H1 (cell line): ENCODE data around the gene MCF2L. TPM values are rescaled to one million over a fixed set of nuclear protein-coding genes. Genes with fewer than 3 reads are reported as not detected.

Source experiments
- CTCF ChIA-PET: fragments of 300-600 bp; sonication (Branson Sonifier 250); formaldehyde crosslinking; loops from one replicate; lab custom pipeline; 2021; ENCODE audit not compliant: partially characterized antibody; lab: Charles Lee
- POLR2A ChIA-PET: fragments of 300-600 bp; sonication (Branson Sonifier 250); formaldehyde crosslinking; loops from one replicate; lab custom pipeline; 2021; ENCODE audit warnings: inconsistent platforms; ENCODE audit not compliant: partially characterized antibody; lab: Charles Lee
- DNase-seq, 2 experiments: peaks; one replicate each; pipeline versions ENCODE4 v3.0.0 to v3.0.0-alpha.2; 2010 to 2022; ENCODE audit warnings: low spot score in 2 of 2, low read depth in 1 of 2, mixed read lengths in 1 of 2
- FAIRE-seq: peaks from 2 replicates; lab custom pipeline; 2011; peaks lifted over from hg19 to GRCh38; lab: Jason Lieb, UNC
- H2AFZ ChIP-seq: 2 replicates; pipeline ENCODE4 v1.8.1; 2012; ENCODE audit warnings: low read length, inconsistent platforms
- H2AK5ac ChIP-seq: 2 replicates; pipeline ENCODE4 v1.6.1; 2013; ENCODE audit warnings: low read depth, low read length
- H2BK120ac ChIP-seq: replicated peaks from 2 replicates; pipeline ENCODE3; 2013; ENCODE audit warnings: low read depth, low read length, inconsistent platforms
- H2BK12ac ChIP-seq: 2 replicates; pipeline ENCODE4 v1.6.1; 2013; ENCODE audit warnings: low read depth, low read length
- H2BK15ac ChIP-seq: 2 replicates; pipeline ENCODE4 v1.6.1; 2013; ENCODE audit warnings: low read length
- H2BK20ac ChIP-seq: 2 replicates; pipeline ENCODE4 v1.6.1; 2013; ENCODE audit warnings: low read length
- H2BK5ac ChIP-seq: 2 replicates; pipeline ENCODE4 v1.6.1; 2013; ENCODE audit warnings: low read depth, low read length
- H3K14ac ChIP-seq: 2 replicates; pipeline ENCODE4 v1.6.1; 2013; ENCODE audit warnings: inconsistent platforms; ENCODE audit not compliant: insufficient read length
- H3K18ac ChIP-seq: 2 replicates; pipeline ENCODE4 v1.6.1; 2013; ENCODE audit warnings: low read length; ENCODE audit errors: extremely low read depth
- H3K23ac ChIP-seq: 2 replicates; pipeline ENCODE4 v1.6.1; 2013; ENCODE audit warnings: inconsistent platforms; ENCODE audit not compliant: insufficient read length
- H3K23me2 ChIP-seq: 2 replicates; pipeline ENCODE4 v1.6.1; 2013; ENCODE audit warnings: low read depth, low read length
- H3K27ac ChIP-seq: 2 replicates; pipeline ENCODE4 v1.6.1; 2011; ENCODE audit warnings: low read depth, low read length, inconsistent platforms
- H3K27me3 ChIP-seq, 4 experiments: replicated peaks in 1 of 4; 1 replicate in 1 of 4; 2 replicates in 3 of 4; pipeline versions ENCODE4 v1.6.1 to v1.8.1; 2011 to 2013; ENCODE audit warnings: low read length in 3 of 4, mild to moderate bottlenecking in 3 of 4, inconsistent platforms in 2 of 4, mixed read lengths in 2 of 4, moderate library complexity in 1 of 4; ENCODE audit not compliant: control insufficient read depth in 3 of 4, insufficient read depth in 3 of 4; ENCODE audit errors: extremely low read depth in 1 of 4
- H3K36me3 ChIP-seq, 4 experiments: 2 replicates each; pipeline versions ENCODE4 v1.6.1 to v1.8.1; 2011 to 2013; ENCODE audit warnings: mild to moderate bottlenecking in 4 of 4, low read length in 3 of 4, moderate library complexity in 2 of 4, control low read depth in 1 of 4, inconsistent platforms in 1 of 4; ENCODE audit not compliant: insufficient read depth in 4 of 4, control insufficient read depth in 2 of 4
- H3K4ac ChIP-seq: replicated peaks from 2 replicates; pipeline ENCODE3; 2013; ENCODE audit warnings: low read length, low read depth, mixed read lengths, inconsistent platforms; ENCODE audit not compliant: insufficient read length
- H3K4me1 ChIP-seq, 4 experiments: replicated peaks in 1 of 4; 1 replicate in 1 of 4; 2 replicates in 3 of 4; pipeline versions ENCODE4 v1.6.1 to v1.8.1; 2011 to 2013; ENCODE audit warnings: low read length in 3 of 4, inconsistent platforms in 2 of 4, mixed read lengths in 1 of 4; ENCODE audit not compliant: insufficient read depth in 4 of 4, control insufficient read depth in 3 of 4
- H3K4me2 ChIP-seq, 2 experiments: 2 replicates each; pipeline versions ENCODE4 v1.6.1 to v1.8.1; 2011 to 2013; ENCODE audit warnings: low read depth in 2 of 2, low read length in 2 of 2, control low read depth in 1 of 2, inconsistent platforms in 1 of 2, mild to moderate bottlenecking in 1 of 2; ENCODE audit not compliant: insufficient read depth in 1 of 2
- H3K4me3 ChIP-seq, 4 experiments: fragments of 200-600, 300-600 bp in 1 of 4; sonication (generic), shearing (Covaris generic), sonication (Bioruptor Twin) in 1 of 4; 2 replicates each; pipeline versions ENCODE4 v1.5.1 to v1.8.1; 2011 to 2016; ENCODE audit warnings: low read length in 4 of 4, low read depth in 3 of 4, control low read depth in 2 of 4, inconsistent platforms in 2 of 4, mild to moderate bottlenecking in 2 of 4, mixed read lengths in 1 of 4, moderate library complexity in 1 of 4; ENCODE audit not compliant: insufficient read depth in 2 of 4; ENCODE audit errors: extremely low read depth in 1 of 4
- H3K56ac ChIP-seq: replicated peaks from 2 replicates; pipeline ENCODE3; 2013; ENCODE audit warnings: low read depth, mild to moderate bottlenecking, mixed read lengths, low read length, inconsistent platforms; ENCODE audit not compliant: insufficient read length
- H3K79me1 ChIP-seq: 2 replicates; pipeline ENCODE4 v1.6.1; 2013; ENCODE audit warnings: low read depth, low read length, control low read depth
- H3K79me2 ChIP-seq, 2 experiments: 2 replicates each; pipeline versions ENCODE4 v1.6.1 to v1.8.1; 2012 to 2013; ENCODE audit warnings: low read length in 2 of 2, mild to moderate bottlenecking in 2 of 2, inconsistent platforms in 1 of 2; ENCODE audit not compliant: insufficient read depth in 2 of 2, control insufficient read depth in 1 of 2
- H3K9ac ChIP-seq, 4 experiments: replicated peaks in 1 of 4; 1 replicate in 1 of 4; 2 replicates in 3 of 4; pipeline versions ENCODE4 v1.6.1 to v1.8.1; 2011 to 2013; ENCODE audit warnings: low read depth in 3 of 4, low read length in 3 of 4, control low read depth in 2 of 4, mild to moderate bottlenecking in 2 of 4, moderate library complexity in 2 of 4, inconsistent platforms in 1 of 4; ENCODE audit errors: extremely low read depth in 1 of 4
- H3K9me3 ChIP-seq, 2 experiments: 2 replicates each; pipeline versions ENCODE4 v1.6.1 to v1.8.1; 2012 to 2013; ENCODE audit warnings: mild to moderate bottlenecking in 2 of 2, moderate library complexity in 2 of 2, control low read depth in 1 of 2, inconsistent platforms in 1 of 2, low read depth in 1 of 2, low read length in 1 of 2, mixed read lengths in 1 of 2; ENCODE audit not compliant: insufficient read depth in 2 of 2
- H4K20me1 ChIP-seq, 2 experiments: replicated peaks in 1 of 2; 2 replicates each; pipeline versions ENCODE3 to v1.8.1; 2011 to 2013; ENCODE audit warnings: inconsistent platforms in 2 of 2, low read length in 2 of 2, mild to moderate bottlenecking in 1 of 2; ENCODE audit not compliant: insufficient read depth in 2 of 2, control insufficient read depth in 1 of 2
- H4K5ac ChIP-seq: 2 replicates; pipeline ENCODE4 v1.6.1; 2013; ENCODE audit warnings: low read length, low read depth, mixed read lengths, inconsistent platforms; ENCODE audit not compliant: insufficient read length
- H4K8ac ChIP-seq: 2 replicates; pipeline ENCODE4 v1.8.0; 2013; ENCODE audit warnings: mild to moderate bottlenecking, moderate library complexity, low read length, inconsistent platforms; ENCODE audit not compliant: insufficient read depth; ENCODE audit errors: extremely low read depth
- H4K91ac ChIP-seq: replicated peaks from 2 replicates; pipeline ENCODE3; 2013; ENCODE audit warnings: low read length, mixed read lengths, inconsistent platforms; ENCODE audit not compliant: insufficient read length
- CTCF ChIP-seq, 3 experiments: IDR thresholded peaks; 1 replicate in 2 of 3; 2 replicates in 1 of 3; pipeline versions ENCODE4 v1.5.1 to v1.6.1; 2011; ENCODE audit warnings: low read length in 3 of 3, mild to moderate bottlenecking in 3 of 3, inconsistent platforms in 2 of 3, low read depth in 1 of 3, moderate library complexity in 1 of 3; ENCODE audit not compliant: insufficient read depth in 1 of 3; ENCODE audit errors: control extremely low read depth in 1 of 3
- E2F6 ChIP-seq: IDR thresholded peaks from 2 replicates; pipeline ENCODE4 v1.6.1; 2012; ENCODE audit warnings: inconsistent platforms
- HDAC6 ChIP-seq: IDR thresholded peaks from one replicate; pipeline ENCODE4 v1.7.1; 2012; ENCODE audit warnings: low read depth, mild to moderate bottlenecking, inconsistent platforms, low read length, moderate library complexity
- JUN ChIP-seq: IDR thresholded peaks from 2 replicates; pipeline ENCODE4 v1.6.1; 2011; ENCODE audit warnings: low read depth, mild to moderate bottlenecking, improper control_type of control experiment, low read length
- JUND ChIP-seq: IDR thresholded peaks from 2 replicates; pipeline ENCODE4 v1.6.1; 2011; ENCODE audit warnings: mild to moderate bottlenecking, improper control_type of control experiment, low read length
- PHF8 ChIP-seq: fragments of 200-600 bp; sonication (generic); conservative IDR thresholded peaks from 2 replicates; pipeline ENCODE4 v1.7.1; 2012; ENCODE audit warnings: low read depth, mild to moderate bottlenecking, inconsistent platforms, low read length, moderate library complexity
- SUZ12 ChIP-seq: fragments of 200-600 bp; sonication (generic); IDR thresholded peaks from 2 replicates; pipeline ENCODE4 v1.6.1; 2012; ENCODE audit warnings: mild to moderate bottlenecking, inconsistent platforms, low read length, moderate library complexity, mixed read lengths
- ZNF274 ChIP-seq: IDR thresholded peaks from 2 replicates; pipeline ENCODE4 v1.7.0; 2012; ENCODE audit warnings: low read length, borderline replicate concordance; ENCODE audit errors: extremely low read depth
- WGBS, 2 experiments: shearing (Covaris generic) in 1 of 2; methylation state at CpG; one replicate each; pipeline versions ENCODE4 v1.1.6 to v1.1.7; 2013 to 2015; ENCODE audit warnings: low lambda C conversion rate in 2 of 2, mixed read lengths in 2 of 2, inconsistent platforms in 1 of 2, low coverage in 1 of 2, missing lambda C conversion rate in 1 of 2; ENCODE audit not compliant: insufficient replicate concordance in 2 of 2, insufficient coverage in 1 of 2, insufficient read length in 1 of 2; ENCODE audit errors: extremely low coverage in 1 of 2, missing lambda C conversion rate in 1 of 2; 5-methylcytosine and 5-hydroxymethylcytosine counted together
- polyA plus RNA-seq, 7 experiments: library from polyadenylated mRNA; depleted of rRNA in 3 of 7; stranded (reverse) in 5 of 7; unstranded in 2 of 7; fragments of >200 nt in 5 of 7; fragments of 200-250 nt in 2 of 7; gene quantifications; 1 replicate in 5 of 7; 2 replicates in 1 of 7; 4 replicates in 1 of 7; pipeline versions ENCODE4 v1.2.1 to v1.2.3, GENCODE V29; 2011 to 2013; ENCODE audit warnings: missing spikeins in 2 of 7, mixed read lengths in 2 of 7
- total RNA-seq: library from RNA; stranded (reverse); fragmentation: NEBNext Ultra II Directional; extraction: Animal tissue kit (Norgen Biotek cat#: 25700); gene quantifications from 2 replicates; pipeline ENCODE4 v1.2.1, GENCODE V29; 2021

Gene MCF2L
- total and polyA plus RNA-seq, 2 of the 8 experiments (the other 6 are each of a cell fraction or from before 2014, with no cell fraction given): 10.1 to 24.4 TPM

- no peaks in the 10 kb centered on the region; a peak in 2 of 7 replicates for H3K27me3 ChIP-seq
Observed at GRCh38 chr13:113117911-113118260, 148.9 kb downstream of the MCF2L start.

More at GRCh38 chr13:113117911-113118260, 148.9 kb downstream of the MCF2L start:
- Histone ChIP-seq H3K4me3 (no peak overlapping the region), H3K79me2 (no peaks in the 10 kb centered on the region), H3K9ac (no peak overlapping the region), H2BK15ac (no peak overlapping the region), H3K56ac (no peak overlapping the region), H4K91ac (no peak overlapping the region), H3K36me3 (no peaks in the 10 kb centered on the region; a peak in 1 of 8 replicates), H2AK5ac (no peak overlapping the region), H4K8ac (no peak overlapping the region), H2BK5ac (no peak overlapping the region), H3K18ac (no peak overlapping the region), H3K23ac (no peak overlapping the region), H3K4ac (no peak overlapping the region), H3K4me1 (peaks cover 0 to 7% (median 4%) of the 10 kb centered on the region in 4 experiments; a peak in 5 of 7 replicates), H4K20me1 (peaks cover 0 to 4% of the 10 kb centered on the region in 2 experiments), H3K14ac (no peak overlapping the region), H2BK20ac (no peak overlapping the region), H2BK120ac (no peak overlapping the region), H3K9me3 (peaks cover 4 to 6% of the 10 kb centered on the region in 2 experiments; a peak in 2 of 4 replicates)
- CTCF ChIA-PET: interaction anchor here (0.6 to 2.4 kb wide), 3 partner anchors 18 to 300 kb away, joined by 3 to 6 read pairs (median 3); no protein-coding TSS in a partner anchor
- DNase-seq: peak in 1 of 2 experiments; percentile 22
- POLR2A ChIA-PET: interaction anchor here (1.5 to 1.7 kb wide), 2 partner anchors 28 to 32 kb away, joined by 5 to 6 read pairs; no protein-coding TSS in a partner anchor
- no peak for TF ChIP-seq CTCF (IDR thresholded peaks at IDR 0.05; ENCODE audit: control extremely low read depth in 1 of 3, insufficient read depth in 1 of 3, low read depth in 1 of 3, low read length in 3 of 3)
- TF ChIP-seq E2F6: no peak
- TF ChIP-seq JUND: no peak
- TF ChIP-seq PHF8: no peak
- TF ChIP-seq ZNF274: no peak
- no peak for TF ChIP-seq SUZ12
- no peak for TF ChIP-seq JUN
- no peak for TF ChIP-seq HDAC6
- TF ChIP-seq, all 59 proteins: peak for 0
- Histone ChIP-seq H4K5ac (no peak overlapping the region), H2BK12ac (no peak overlapping the region), H2AFZ (no peak overlapping the region), H3K4me2 (no peak overlapping the region), H3K27ac (no peak overlapping the region), H3K79me1 (no peaks in the 10 kb centered on the region), H3K23me2 (no peaks in the 10 kb centered on the region)
- FAIRE-seq: no peak
- 93% methylated on average over 9 of the region's 9 CpGs; no CpG with 5 or more reads in 1 of the 2 experiments for WGBS, 2 experiments
